PC-9 (cell line): ENCODE data around the gene TMEM135. TPM values are rescaled to one million over a fixed set of nuclear protein-coding genes. Genes with fewer than 3 reads are reported as not detected.

Source experiments
- BruUV-seq: library from RNA; stranded (reverse); fragments of 400-500 nt; replicated peaks from 2 replicates; lab custom pipeline; 2021; lab: Mats Ljungman, UMichigan
- CTCF ChIA-PET: fragments of 300-600 bp; sonication (Branson Sonifier 250); formaldehyde crosslinking; loops from one replicate; lab custom pipeline; 2022; ENCODE audit warnings: antibody characterized with exemption; lab: Charles Lee
- POLR2A ChIA-PET: fragments of 300-600 bp; sonication (Branson Sonifier 250); formaldehyde crosslinking; loops from one replicate; lab custom pipeline; 2022; ENCODE audit warnings: antibody characterized with exemption; ENCODE audit not compliant: unreplicated experiment; lab: Charles Lee
- DNase-seq, 2 experiments: peaks; one replicate each; pipeline versions ENCODE4 v3.0.0 to v3.0.0-alpha.2; 2015 to 2022; ENCODE audit warnings: mixed read lengths in 1 of 2
- H2AFZ ChIP-seq: fragments of 200-600 bp; sonication (generic); 2 replicates; pipeline ENCODE4 v1.8.1; 2017; ENCODE audit warnings: antibody characterized with exemption
- H3F3A ChIP-seq: fragments of 200-600 bp; sonication (generic); 2 replicates; pipeline ENCODE4 v1.8.1; 2017; ENCODE audit warnings: antibody characterized with exemption, mild to moderate bottlenecking, low read depth; ENCODE audit not compliant: insufficient read depth
- H3K27ac ChIP-seq: fragments of 200-600 bp; sonication (generic); 2 replicates; pipeline ENCODE4 v1.6.1; 2016; ENCODE audit warnings: mixed run types
- H3K27me3 ChIP-seq: fragments of 200-600 bp; sonication (generic); 2 replicates; pipeline ENCODE4 v1.6.1; 2016; ENCODE audit warnings: low read depth, mixed run types; ENCODE audit not compliant: insufficient read depth
- H3K36me3 ChIP-seq: fragments of 200-600 bp; sonication (generic); 2 replicates; pipeline ENCODE4 v1.6.1; 2016; ENCODE audit warnings: low read depth, mixed run types
- H3K4me1 ChIP-seq: fragments of 200-600 bp; sonication (generic); replicated peaks from 2 replicates; pipeline ENCODE4 v1.6.1; 2016; ENCODE audit warnings: mixed run types; ENCODE audit not compliant: insufficient read depth
- H3K4me2 ChIP-seq: fragments of 200-600 bp; sonication (generic); 2 replicates; pipeline ENCODE4 v1.6.1; 2017; ENCODE audit warnings: mixed run types
- H3K4me3 ChIP-seq: fragments of 200-600 bp; sonication (generic); 2 replicates; pipeline ENCODE4 v1.6.1; 2016; ENCODE audit warnings: mixed run types
- H3K79me2 ChIP-seq: fragments of 200-600 bp; sonication (generic); 2 replicates; pipeline ENCODE4 v1.6.1; 2017; ENCODE audit warnings: low read depth, mixed run types
- H3K9me2 ChIP-seq: fragments of 200-600 bp; sonication (generic); 2 replicates; pipeline ENCODE4 v1.8.1; 2017; ENCODE audit warnings: mild to moderate bottlenecking; ENCODE audit not compliant: insufficient read depth
- H3K9me3 ChIP-seq: fragments of 200-600 bp; sonication (generic); 2 replicates; pipeline ENCODE4 v1.8.1; 2016; ENCODE audit warnings: low read depth; ENCODE audit not compliant: insufficient read depth
- H4K20me1 ChIP-seq: fragments of 200-600 bp; sonication (generic); 2 replicates; pipeline ENCODE4 v1.8.1; 2017; ENCODE audit not compliant: insufficient read depth
- CTCF ChIP-seq: fragments of 200-600 bp; sonication (generic); conservative IDR thresholded peaks from 2 replicates; pipeline ENCODE4 v1.6.1; 2017; ENCODE audit warnings: mixed run types, antibody characterized with exemption, mild to moderate bottlenecking, moderate library complexity
- EZH2 ChIP-seq: fragments of 200-600 bp; sonication (generic); IDR thresholded peaks from 2 replicates; pipeline ENCODE4 v1.8.0; 2017; ENCODE audit warnings: antibody characterized with exemption, low read depth
- intact Hi-C: fragments of 100-400 bp; cut with micrococcal nuclease; formaldehyde crosslinking; loops from one replicate; pipeline ENCODE4 v1.10.0; 2022; ENCODE audit not compliant: unreplicated experiment
- total RNA-seq: library from RNA; stranded (reverse); gene quantifications from 2 replicates; pipeline ENCODE4 v1.2.3, GENCODE V29; 2021

Gene TMEM135
- total RNA-seq, 1 experiment from 2014 or later = 42.0 TPM

- BruUV-seq = no TSS peak
- H3K9me2 ChIP-seq = peaks cover 3% of the 10 kb centered on the region; the same call in 1 of the 2 replicates
These were observed 258.9 kb downstream of the TMEM135 start for GRCh38 chr11:87296627-87297026.

GRCh38 chr11:87298155-87298554 lies 260.4 kb downstream of the TMEM135 start:
- BruUV-seq = no TSS peak
- Histone ChIP-seq H2AFZ (no peak overlapping the region), H3K36me3 (peaks cover 6% of the 10 kb centered on the region; the same call in 1 of the 2 replicates), H3K9me3 (0 out of 2 replicates have a peak, but pooled peaks cover 4% of the 10 kb centered on the region), H3K9me2 (peaks cover 3% of the 10 kb centered on the region; the same call in 1 of the 2 replicates), H3K27me3 (no peaks in the 10 kb centered on the region), H3K27ac (no peak overlapping the region), H3K79me2 (no peaks in the 10 kb centered on the region), H3K4me2 (no peak overlapping the region), H3F3A (no peaks in the 10 kb centered on the region), H3K4me3 (no peak overlapping the region), H3K4me1 (peaks cover 10% of the 10 kb centered on the region), H4K20me1 (no peaks in the 10 kb centered on the region)
- no peak for TF ChIP-seq EZH2
- no peak for DNase-seq
- intact Hi-C loops = loop anchor here (10.0 kb wide), 1 partner anchor 933 kb away; no protein-coding TSS in a partner anchor
- POLR2A ChIA-PET = no interaction called here
- CTCF ChIA-PET = no interaction called here

More at GRCh38 chr11:87296627-87297026, 258.9 kb downstream of the TMEM135 start:
- H3K4me1 ChIP-seq = peaks cover 10% of the 10 kb centered on the region
- H3K9me3 ChIP-seq = 0 out of 2 replicates have a peak, but pooled peaks cover 4% of the 10 kb centered on the region
- peaks cover 6% of the 10 kb centered on the region; the same call in 1 of the 2 replicates for H3K36me3 ChIP-seq
- POLR2A ChIA-PET = no interaction called here
- no peak overlapping the region for H3K27ac ChIP-seq
- no peak overlapping the region for H3K4me3 ChIP-seq
- no peaks in the 10 kb centered on the region for H3K79me2 ChIP-seq
- no peak for TF ChIP-seq CTCF
- no peak for TF ChIP-seq EZH2
- no peak overlapping the region for H2AFZ ChIP-seq
- H3F3A ChIP-seq = no peaks in the 10 kb centered on the region
- H3K4me2 ChIP-seq = no peak overlapping the region
- intact Hi-C loops = loop anchor here (10.0 kb wide), 1 partner anchor 932 kb away; no protein-coding TSS in a partner anchor
- H4K20me1 ChIP-seq = no peaks in the 10 kb centered on the region
- CTCF ChIA-PET = no interaction called here
- H3K27me3 ChIP-seq = no peaks in the 10 kb centered on the region
- no peak for DNase-seq

- intact Hi-C loops = loop anchor here (10.0 kb wide), 1 partner anchor 934 kb away; no protein-coding TSS in a partner anchor
- CTCF ChIA-PET = no interaction called here
- TF ChIP-seq CTCF (no peak), EZH2 (no peak)
These were observed 261.3 kb downstream of the TMEM135 start for GRCh38 chr11:87299041-87299481.

More at GRCh38 chr11:87299041-87299481, 261.3 kb downstream of the TMEM135 start:
- BruUV-seq = no TSS peak
- POLR2A ChIA-PET = interaction anchor here (0.6 kb wide), 1 partner anchor 40 kb away, joined by 4 read pairs; no protein-coding TSS in a partner anchor
- Histone ChIP-seq H2AFZ (no peak overlapping the region), H3K9me3 (0 out of 2 replicates have a peak, but pooled peaks cover 4% of the 10 kb centered on the region), H3K4me1 (peaks cover 10% of the 10 kb centered on the region), H3F3A (no peaks in the 10 kb centered on the region), H3K4me3 (no peak overlapping the region), H3K27ac (no peak overlapping the region), H3K36me3 (peaks cover 6% of the 10 kb centered on the region; the same call in 1 of the 2 replicates), H3K27me3 (no peaks in the 10 kb centered on the region), H3K4me2 (no peak overlapping the region), H3K9me2 (peaks cover 3% of the 10 kb centered on the region; the same call in 1 of the 2 replicates), H3K79me2 (no peaks in the 10 kb centered on the region), H4K20me1 (no peaks in the 10 kb centered on the region)
- no peak for DNase-seq
